DMS 273 (cell line): Measurements from ENCODE around the gene PPP4R3A.
"Not testable (repeated sequence)": the region's sequence is repeated elsewhere in the genome, so short reads cannot be mapped to it uniquely, and the experiment has no call there.

Source experiments
- DNase-seq: peaks from one replicate; lab custom pipeline; 2025; ENCODE audit not compliant: unreplicated experiment; lab: John Stamatoyannopoulos, UW

Gene PPP4R3A

GRCh38 chr14:91410771-91411536 lies 99.2 kb downstream of the PPP4R3A start:
- no peak for DNase-seq

- no peak for DNase-seq
Observed at GRCh38 chr14:91409928-91410718, 100.0 kb downstream of the PPP4R3A start.

GRCh38 chr14:91409240-91409639 lies 100.9 kb downstream of the PPP4R3A start:
- DNase-seq: not testable (repeated sequence)
